Motor neuron (in vitro differentiated cells): ENCODE results near the gene PRKCG. TPM values are rescaled to one million over a fixed set of nuclear protein-coding genes. Genes with fewer than 3 reads are reported as not detected.

Experiments
- ATAC-seq, 8 experiments: fragments of 200-7000 bp; cut with Tn5 transposase; replicated peaks in 6 of 8; 2 replicates each; pipeline ENCODE4 v1.8.0; 2021; ENCODE audit warnings: mild to moderate bottlenecking in 8 of 8, moderate library complexity in 8 of 8
- H3K27ac ChIP-seq, 2 donors: fragments of 250-450 bp; sonication (Bioruptor Pico); 2 replicates each; pipeline ENCODE4 v1.9.0; 2021; ENCODE audit warnings: antibody characterized with exemption in 2 of 2, mild to moderate bottlenecking in 2 of 2, moderate library complexity in 1 of 2
- H3K4me1 ChIP-seq, 2 donors: fragments of 250-450 bp; sonication (Bioruptor Pico); replicated peaks in 1 of 2; 2 replicates each; pipeline ENCODE4 v1.6.1; 2021; ENCODE audit warnings: antibody characterized with exemption in 2 of 2, mild to moderate bottlenecking in 2 of 2, moderate library complexity in 1 of 2
- H3K4me3 ChIP-seq, 5 donors: fragments of 250-450 bp; sonication (Bioruptor Pico); 2 replicates each; pipeline ENCODE4 v1.9.0; 2021; ENCODE audit warnings: antibody characterized with exemption in 5 of 5, mild to moderate bottlenecking in 5 of 5, moderate library complexity in 4 of 5
- WGBS, 10 experiments: fragments of 450-650 bp; shearing (Covaris generic); methylation state at CpG; one replicate each; pipeline ENCODE4 v1.0.0; 2022; 5-methylcytosine and 5-hydroxymethylcytosine counted together
- in situ Hi-C, 9 experiments: fragments of 400-800 bp; cut with MboI; loops; one replicate each; pipeline ENCODE4 v1.15.0; 2021; ENCODE audit warnings: low sequenced_read_pairs in 9 of 9, low pct_unique_long_range_greater_than_20kb in 2 of 9; ENCODE audit not compliant: unreplicated experiment in 9 of 9
- total RNA-seq, 8 experiments: library from RNA; unstranded; fragments of 300-600 nt; gene quantifications; 2 replicates each; pipeline versions ENCODE4 v1.2.3 to v1.2.4, GENCODE V29; 2022

The PRKCG gene
- total RNA-seq, 8 experiments from 2014 or later = 0.10 to 2.4 (median 0.91) TPM

DNA sequence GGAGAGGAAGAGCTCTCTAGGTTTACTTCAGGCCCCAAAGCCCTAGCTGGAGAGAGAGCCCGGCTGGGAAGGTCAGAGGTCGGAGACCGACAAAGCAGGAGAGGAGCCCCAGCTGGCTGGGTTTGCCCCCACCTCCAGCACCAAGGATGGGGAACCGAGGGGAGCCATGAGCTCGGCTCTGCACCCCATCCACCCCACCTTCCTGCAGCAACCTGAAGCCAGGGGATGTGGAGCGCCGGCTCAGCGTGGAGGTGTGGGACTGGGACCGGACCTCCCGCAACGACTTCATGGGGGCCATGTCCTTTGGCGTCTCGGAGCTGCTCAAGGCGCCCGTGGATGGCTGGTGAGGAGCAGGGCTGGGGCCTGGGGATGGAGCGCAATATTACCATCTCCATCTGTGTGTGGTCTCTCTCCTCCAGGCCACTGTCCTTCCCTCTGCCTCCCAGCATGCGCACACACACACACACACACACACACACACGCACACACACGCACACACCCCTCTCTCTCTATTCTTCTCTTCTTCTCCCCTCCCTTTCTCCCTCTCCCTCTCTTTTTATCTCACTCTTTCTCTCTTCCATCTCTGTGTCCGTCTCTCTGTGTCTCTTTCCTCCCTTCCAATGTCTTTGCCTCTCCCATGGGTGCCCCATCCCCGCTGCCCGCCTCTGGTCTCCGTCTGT lies 10.4 kb downstream of the PRKCG start:
- peaks cover 10 to 20% of the 10 kb centered on the region in 2 donors for H3K4me1 ChIP-seq
- no peak overlapping the region for H3K4me3 ChIP-seq
- H3K27ac ChIP-seq = peak overlapping the region in 1 of 2 donors; percentile 45
- in situ Hi-C loops = no loop called here
- peak in 5 of 8 experiments; percentile 16 to 35 (median 23) for ATAC-seq
- 10 to 100% (median 57%) methylated on average over 2 to 11 of the region's 23 CpGs for WGBS, 10 experiments

- Histone ChIP-seq H3K27ac (no peak overlapping the region), H3K4me3 (no peak overlapping the region), H3K4me1 (peaks cover 10 to 22% of the 10 kb centered on the region in 2 donors)
- 0 to 100% (median 86%) methylated on average over 2 to 6 of the region's 8 CpGs; no CpG with 5 or more reads in 2 of the 10 experiments for WGBS, 10 experiments
- in situ Hi-C loops = no loop called here
- ATAC-seq = peak in 6 of 8 experiments; percentile 55 to 70 (median 66)
These were observed 11.0 kb downstream of the PRKCG start for GRCh38 chr19:53892981-53893325.

- in situ Hi-C loops = no loop called here
- 15 to 100% (median 91%) methylated on average over 1 to 7 of the region's 9 CpGs; no CpG with 5 or more reads in 2 of the 10 experiments for WGBS, 10 experiments
These were observed 12.7 kb downstream of the PRKCG start for GRCh38 chr19:53894707-53895106.

DNA sequence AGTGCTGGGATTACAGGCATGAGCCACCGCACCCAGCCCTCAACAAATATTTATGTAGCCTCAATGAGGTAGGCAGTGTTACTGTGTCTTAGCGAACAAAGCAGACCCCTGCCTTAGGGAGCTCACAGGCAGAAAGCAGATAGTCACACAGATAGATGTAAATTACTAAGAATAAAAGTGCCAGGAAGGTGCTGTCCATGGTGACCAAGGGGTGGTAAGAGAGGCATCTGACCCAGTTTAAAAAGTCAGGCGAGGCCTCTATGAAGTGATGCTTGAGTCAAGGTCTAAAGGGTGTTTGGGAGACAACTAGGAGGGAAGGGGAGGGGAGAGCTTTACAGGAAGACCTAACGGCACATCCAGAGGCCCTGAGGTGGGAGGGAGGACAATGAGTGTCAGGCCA lies 14.7 kb downstream of the PRKCG start:
- ATAC-seq = no peak
- Histone ChIP-seq H3K27ac (no peak overlapping the region), H3K4me1 (peaks cover 10 to 30% of the 10 kb centered on the region in 2 donors), H3K4me3 (no peak overlapping the region)
- in situ Hi-C loops = no loop called here
- WGBS, 10 experiments = 0 to 74% (median 51%) methylated on average over 1 to 4 of the region's 4 CpGs; no CpG with 5 or more reads in 2 of the 10 experiments

More at GRCh38 chr19:53894707-53895106, 12.7 kb downstream of the PRKCG start:
- no peak overlapping the region for H3K27ac ChIP-seq
- ATAC-seq = peak in 3 of 8 experiments; percentile 9 to 66 (median 48)
- H3K4me3 ChIP-seq = no peak overlapping the region
- peaks cover 10 to 34% of the 10 kb centered on the region in 2 donors for H3K4me1 ChIP-seq

DNA sequence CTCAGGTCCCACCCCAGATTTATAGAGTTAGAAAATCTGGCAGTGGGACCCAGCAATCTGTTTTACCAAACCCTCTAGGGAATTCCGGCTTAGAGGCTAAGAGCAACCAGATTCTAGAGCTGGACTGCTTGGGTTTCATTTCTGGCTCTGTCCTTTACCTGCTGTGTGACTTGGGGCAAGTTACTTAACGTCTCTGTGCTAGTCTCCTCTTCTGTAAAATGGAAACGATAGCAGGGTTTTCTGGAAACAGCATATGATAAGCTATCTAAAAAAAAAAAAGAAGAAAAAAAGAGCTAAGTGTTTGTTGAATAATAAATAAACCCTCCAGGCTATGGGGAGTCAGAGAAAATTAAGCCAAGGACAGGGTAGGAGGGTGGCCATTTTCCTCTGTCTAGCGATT lies 15.5 kb downstream of the PRKCG start:
- 0 to 68% (median 56%) methylated on average over 1 to 4 of the region's 4 CpGs; no CpG with 5 or more reads in 1 of the 10 experiments for WGBS, 10 experiments
- peaks cover 4 to 24% of the 10 kb centered on the region in 2 donors for H3K4me1 ChIP-seq
- ATAC-seq = no peak
- in situ Hi-C loops = no loop called here
- no peak overlapping the region for H3K27ac ChIP-seq
- H3K4me3 ChIP-seq = no peak overlapping the region

- no peak overlapping the region for H3K27ac ChIP-seq
- no peak overlapping the region for H3K4me3 ChIP-seq
- peaks cover 0 to 19% of the 10 kb centered on the region in 2 donors for H3K4me1 ChIP-seq
- in situ Hi-C loops = no loop called here
- peak in 2 of 8 experiments; percentile 21 to 45 for ATAC-seq
- WGBS, 10 experiments = 0 to 72% (median 36%) methylated on average over 2 to 5 of the region's 16 CpGs; no CpG with 5 or more reads in 6 of the 10 experiments
These were observed 16.2 kb downstream of the PRKCG start for GRCh38 chr19:53898166-53898565.

DNA sequence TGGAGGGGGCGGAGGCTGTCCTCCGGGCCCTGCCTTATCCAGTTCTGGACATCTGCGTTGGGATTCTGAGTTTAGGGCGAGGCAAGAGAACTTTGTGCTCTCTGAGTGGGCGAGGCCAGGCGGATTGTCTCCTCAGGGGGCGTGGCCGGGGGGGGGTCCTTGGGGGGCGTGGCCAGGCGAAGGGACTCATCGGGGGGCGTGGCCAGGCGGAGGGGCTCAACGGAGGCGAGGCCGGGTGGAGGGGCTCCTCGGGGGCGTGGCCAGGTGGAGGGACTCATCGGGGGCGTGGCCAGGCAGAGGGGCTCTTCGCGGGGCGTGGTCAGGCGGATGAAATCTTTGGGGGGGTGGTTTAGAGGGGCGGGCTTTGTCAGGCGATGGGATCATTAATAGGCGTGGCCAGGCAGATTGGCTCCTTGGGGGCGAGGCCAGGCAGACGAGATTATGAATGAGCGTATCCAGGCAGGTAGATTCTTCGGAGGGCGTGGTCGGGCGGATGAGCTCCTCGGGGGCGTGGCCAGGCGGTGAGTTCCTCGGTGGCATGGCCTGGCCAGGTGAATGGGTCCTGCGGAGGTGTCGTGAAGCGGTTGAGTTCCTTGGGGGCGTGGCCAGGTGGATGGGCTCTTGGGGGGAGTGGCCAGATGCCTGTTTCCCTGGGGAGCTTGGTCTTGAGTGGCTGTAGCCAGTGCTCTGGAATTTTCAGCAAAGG lies 16.8 kb downstream of the PRKCG start:
- in situ Hi-C loops = no loop called here
- ATAC-seq = peak in 6 of 8 experiments; percentile 51 to 81 (median 64)
- Histone ChIP-seq H3K27ac (no peak overlapping the region), H3K4me1 (peaks cover 0 to 19% of the 10 kb centered on the region in 2 donors), H3K4me3 (peak overlapping the region in 3 of 5 donors; percentile 7 to 22 (median 16))
- WGBS, 10 experiments = 13 to 80% (median 60%) methylated on average over 1 to 3 of the region's 42 CpGs; no CpG with 5 or more reads in 7 of the 10 experiments

GRCh38 chr19:53900191-53900860 lies 18.3 kb downstream of the PRKCG start:
- Histone ChIP-seq H3K27ac (no peak overlapping the region), H3K4me3 (no peak overlapping the region), H3K4me1 (peaks cover 0 to 19% of the 10 kb centered on the region in 2 donors)
- no peak for ATAC-seq
- WGBS, 10 experiments = 47 to 100% (median 94%) methylated on average over 1 to 18 of the region's 27 CpGs; no CpG with 5 or more reads in 3 of the 10 experiments
- in situ Hi-C loops = no loop called here

- Histone ChIP-seq H3K4me3 (no peak overlapping the region), H3K4me1 (peaks cover 2 to 24% of the 10 kb centered on the region in 2 donors), H3K27ac (no peak overlapping the region)
- peak in 1 of 8 experiments; percentile 34 for ATAC-seq
- WGBS, 10 experiments = 42 to 100% (median 83%) methylated on average over 1 to 2 of the region's 4 CpGs; no CpG with 5 or more reads in 1 of the 10 experiments
- in situ Hi-C loops = no loop called here
These were observed 21.2 kb downstream of the PRKCG start for GRCh38 chr19:53903055-53903680.

- H3K27ac ChIP-seq = no peak overlapping the region
- ATAC-seq = no peak
- no peak overlapping the region for H3K4me3 ChIP-seq
- peaks cover 2 to 14% of the 10 kb centered on the region in 2 donors for H3K4me1 ChIP-seq
- 0 to 60% (median 15%) methylated on average over 1 to 3 of the region's 3 CpGs; no CpG with 5 or more reads in 4 of the 10 experiments for WGBS, 10 experiments
- in situ Hi-C loops = no loop called here
These were observed 22.9 kb downstream of the PRKCG start for GRCh38 chr19:53904909-53905308.

GRCh38 chr19:53905787-53906186 lies 23.8 kb downstream of the PRKCG start:
- Histone ChIP-seq H3K27ac (no peak overlapping the region), H3K4me3 (no peak overlapping the region), H3K4me1 (peaks cover 8 to 19% of the 10 kb centered on the region in 2 donors)
- WGBS, 10 experiments = 67% methylated on average over 1 of the region's 1 CpG; no CpG with 5 or more reads in 9 of the 10 experiments
- in situ Hi-C loops = no loop called here
- ATAC-seq = no peak
